Mucosa of descending colon (tissue), 3 donors: ENCODE measurements around the gene PSME2. TPM values are rescaled to one million over a fixed set of nuclear protein-coding genes. Genes with fewer than 3 reads are reported as not detected.

Experiments used
- ATAC-seq: fragments of 200-7000 bp; cut with Tn5 transposase; one replicate; pipeline ENCODE4 v1.9.1; 2020; ENCODE audit warnings: mild to moderate bottlenecking, moderate library complexity
- DNase-seq, 3 donors: peaks; one replicate each; pipeline ENCODE4 v3.0.0-alpha.2; 2020
- H3K36me3 ChIP-seq: fragments of 200-600 bp; one replicate; pipeline ENCODE4 v1.8.0; 2021; ENCODE audit warnings: low read depth, mild to moderate bottlenecking
- H3K4me1 ChIP-seq: fragments of 200-600 bp; one replicate; pipeline ENCODE4 v1.8.0; 2021; ENCODE audit warnings: low read depth, mild to moderate bottlenecking
- H3K4me3 ChIP-seq: fragments of 200-600 bp; one replicate; pipeline ENCODE4 v1.8.0; 2021; ENCODE audit warnings: mild to moderate bottlenecking
- H3K9me3 ChIP-seq: fragments of 200-600 bp; one replicate; pipeline ENCODE4 v1.8.0; 2021; ENCODE audit warnings: mild to moderate bottlenecking
- CTCF ChIP-seq: fragments of 200-600 bp; IDR thresholded peaks from one replicate; pipeline ENCODE4 v1.8.0; 2022; ENCODE audit warnings: antibody characterized with exemption, mild to moderate bottlenecking
- intact Hi-C, 2 donors: fragments of 100-400 bp; cut with DNase I in 1 of 2; cut with micrococcal nuclease in 1 of 2; formaldehyde crosslinking; loops; one replicate each; pipeline versions ENCODE4 v1.11.0 to v1.11.1; 2022; cut with DNase I, micrococcal nuclease
- total RNA-seq, 3 donors: library from RNA; stranded (reverse); fragmentation: NEBNext Ultra II Directional in 2 of 3; extraction: Animal tissue kit (Norgen Biotek cat#: 25700) in 2 of 3; gene quantifications; one replicate each; pipeline versions ENCODE4 v1.2.1 to v1.2.4, GENCODE V29; 2021 to 2023
- donor health status: DM: no; HTN: no; CAD: no; lungs with moderate emphysema.
- donor health status: DM: no; HTN: no; CAD: no.
- donor health status: DM: no; HTN: yes; CAD: no.

PSME2 gene
- total RNA-seq, 3 donors from 2014 or later, result 141 to 295 (median 191) TPM

GRCh38 chr14:24122416-24122815 is 24.0 kb downstream of the PSME2 start:
- intact Hi-C loops, result no loop called here
- no peak for TF ChIP-seq CTCF
- Histone ChIP-seq H3K4me3 (no peak overlapping the region), H3K36me3 (peaks cover 11% of the 10 kb centered on the region), H3K4me1 (no peaks in the 10 kb centered on the region), H3K9me3 (no peaks in the 10 kb centered on the region)
- no peak for DNase-seq
- ATAC-seq, result no peak

- ATAC-seq, result no peak
- Histone ChIP-seq H3K4me1 (peaks cover 5% of the 10 kb centered on the region), H3K4me3 (no peak overlapping the region), H3K9me3 (no peaks in the 10 kb centered on the region), H3K36me3 (peaks cover 11% of the 10 kb centered on the region)
- no peak for TF ChIP-seq CTCF
- no peak for DNase-seq
- intact Hi-C loops, result no loop called here
Observed at GRCh38 chr14:24121210-24121609, 25.2 kb downstream of the PSME2 start.

- DNase-seq (no peak), ATAC-seq (no peak)
- peaks cover 14% of the 10 kb centered on the region for H3K36me3 ChIP-seq
- H3K9me3 ChIP-seq, result no peaks in the 10 kb centered on the region
- no peak overlapping the region for H3K4me3 ChIP-seq
- peaks cover 10% of the 10 kb centered on the region for H3K4me1 ChIP-seq
- no peak for TF ChIP-seq CTCF
- intact Hi-C loops, result no loop called here
Observed at GRCh38 chr14:24119691-24120090, 26.7 kb downstream of the PSME2 start.

GRCh38 chr14:24117179-24117578 is 29.2 kb downstream of the PSME2 start:
- Histone ChIP-seq H3K4me1 (peaks cover 10% of the 10 kb centered on the region), H3K4me3 (no peak overlapping the region), H3K36me3 (peaks cover 15% of the 10 kb centered on the region), H3K9me3 (no peaks in the 10 kb centered on the region)
- DNase-seq (no peak), ATAC-seq (no peak)
- no peak for TF ChIP-seq CTCF
- intact Hi-C loops, result no loop called here

GRCh38 chr14:24116128-24116814 is 30.1 kb downstream of the PSME2 start:
- no peak for TF ChIP-seq CTCF
- intact Hi-C loops, result no loop called here
- ATAC-seq (no peak), DNase-seq (no peak)
- H3K9me3 ChIP-seq, result no peaks in the 10 kb centered on the region
- H3K36me3 ChIP-seq, result peaks cover 15% of the 10 kb centered on the region
- peaks cover 10% of the 10 kb centered on the region for H3K4me1 ChIP-seq
- H3K4me3 ChIP-seq, result no peak overlapping the region
